T47D (cell line): Measurements from ENCODE around the gene CNTNAP1.

Source experiments
- DNase-seq, 2 experiments: peaks; one replicate each; pipeline versions ENCODE4 v3.0.0 to v3.0.0-alpha.2; 2011 to 2012; ENCODE audit warnings: low read depth in 1 of 2, low spot score in 1 of 2
- JUND ChIP-seq: IDR thresholded peaks from 2 replicates; pipeline ENCODE4 v1.6.1; 2012; ENCODE audit warnings: low read depth
- in situ Hi-C: cut with HindIII; loops from 2 replicates; pipeline ENCODE4 v1.10.0; 2016; ENCODE audit warnings: low sequenced_read_pairs, low pct_unique_long_range_greater_than_20kb

The CNTNAP1 gene

GRCh38 chr17:42675348-42675964, 6.9 kb upstream of the CNTNAP1 start:
- DNase-seq, result peak in 1 of 2 experiments; percentile 60
- in situ Hi-C loops, result no loop called here
- TF ChIP-seq JUND, result no peak

DNA sequence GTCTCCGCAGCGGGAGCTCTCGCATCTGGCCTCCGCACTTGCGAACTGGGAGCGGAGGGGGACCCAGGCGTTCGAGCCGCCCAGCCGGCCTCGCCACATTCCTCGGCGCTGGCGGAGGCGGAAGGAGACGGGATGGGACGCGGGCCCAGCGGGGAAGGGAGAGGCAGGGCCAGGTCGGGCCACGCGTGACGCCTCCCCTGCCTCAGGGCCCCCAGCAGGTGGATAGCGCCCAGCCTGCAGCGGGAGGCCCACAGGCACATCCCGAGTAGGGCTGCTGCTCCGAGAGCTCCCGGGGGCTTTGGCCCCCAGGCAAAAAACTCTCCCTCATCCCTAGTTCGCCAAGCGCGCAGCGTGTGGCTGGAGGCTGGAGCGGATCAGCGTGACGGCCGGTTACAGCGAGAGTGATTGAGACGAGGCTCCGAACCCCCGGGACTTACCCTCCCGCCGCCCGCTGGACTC, 6.3 kb upstream of the CNTNAP1 start:
- in situ Hi-C loops, result no loop called here
- peak; percentile 94 to 96 for DNase-seq
- no peak for TF ChIP-seq JUND

- in situ Hi-C loops, result no loop called here
Observed at GRCh38 chr17:42676424-42677011, 5.8 kb upstream of the CNTNAP1 start, which contains the start of gene PLEKHH3. TSS of gene PLEKHH3 (minus strand) at chr17:42676994. CDS start at chr17:42676563, 431 bp downstream.

GRCh38 chr17:42677012-42677857, 5.1 kb upstream of the CNTNAP1 start:
- TF ChIP-seq JUND, result no peak
- peak; percentile 100 for DNase-seq
- in situ Hi-C loops, result no loop called here

More at GRCh38 chr17:42676424-42677011, 5.8 kb upstream of the CNTNAP1 start, which contains the start of gene PLEKHH3:
- no peak for DNase-seq
- TF ChIP-seq JUND, result no peak

DNA sequence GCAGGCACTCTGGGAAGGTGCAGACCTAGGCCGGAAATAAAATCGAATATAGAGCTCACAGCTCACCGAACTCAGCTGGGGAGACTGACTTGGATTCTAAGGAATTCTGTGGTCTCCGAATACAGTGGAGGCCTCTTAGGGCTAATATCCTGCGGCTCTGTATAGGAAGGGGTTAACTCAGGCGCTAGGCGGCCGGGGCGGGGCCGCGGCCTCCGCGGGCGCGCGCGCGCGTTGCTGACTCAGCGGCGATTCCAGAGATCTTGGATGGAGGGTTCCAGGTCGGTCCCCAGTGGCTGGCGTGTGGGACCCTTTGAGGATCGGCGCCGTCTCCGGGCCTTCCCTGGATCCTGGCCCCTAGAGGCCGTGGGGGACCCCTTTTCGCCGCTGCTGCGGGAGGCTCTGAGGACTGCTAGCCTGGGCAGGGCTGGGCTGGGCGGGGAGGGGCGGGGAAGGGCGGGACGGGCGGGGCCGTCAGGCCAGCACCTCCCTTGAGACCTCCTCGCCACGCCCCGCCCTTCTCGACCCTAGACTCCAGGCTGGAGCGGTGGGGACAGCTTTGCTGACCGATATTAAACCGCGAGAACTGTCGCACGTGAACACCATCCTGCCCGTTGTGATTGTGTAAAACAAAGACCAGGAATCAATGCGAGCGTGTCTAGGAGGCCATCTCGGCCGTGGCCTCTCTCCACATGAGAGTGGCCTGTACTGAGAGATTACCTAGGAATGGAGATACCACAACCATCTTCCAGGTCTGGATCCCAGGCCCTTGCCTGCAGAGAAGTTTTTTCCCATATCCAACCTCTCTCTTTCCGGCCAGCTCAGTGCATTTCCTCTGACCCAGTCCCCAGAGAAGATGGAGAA, 4.2 kb upstream of the CNTNAP1 start:
- in situ Hi-C loops, result no loop called here
- DNase-seq, result peak; percentile 94 to 98
- no peak for TF ChIP-seq JUND

GRCh38 chr17:42678951-42679491, 3.3 kb upstream of the CNTNAP1 start:
- in situ Hi-C loops, result no loop called here
- TF ChIP-seq JUND, result no peak
- peak; percentile 50 to 66 for DNase-seq

DNA sequence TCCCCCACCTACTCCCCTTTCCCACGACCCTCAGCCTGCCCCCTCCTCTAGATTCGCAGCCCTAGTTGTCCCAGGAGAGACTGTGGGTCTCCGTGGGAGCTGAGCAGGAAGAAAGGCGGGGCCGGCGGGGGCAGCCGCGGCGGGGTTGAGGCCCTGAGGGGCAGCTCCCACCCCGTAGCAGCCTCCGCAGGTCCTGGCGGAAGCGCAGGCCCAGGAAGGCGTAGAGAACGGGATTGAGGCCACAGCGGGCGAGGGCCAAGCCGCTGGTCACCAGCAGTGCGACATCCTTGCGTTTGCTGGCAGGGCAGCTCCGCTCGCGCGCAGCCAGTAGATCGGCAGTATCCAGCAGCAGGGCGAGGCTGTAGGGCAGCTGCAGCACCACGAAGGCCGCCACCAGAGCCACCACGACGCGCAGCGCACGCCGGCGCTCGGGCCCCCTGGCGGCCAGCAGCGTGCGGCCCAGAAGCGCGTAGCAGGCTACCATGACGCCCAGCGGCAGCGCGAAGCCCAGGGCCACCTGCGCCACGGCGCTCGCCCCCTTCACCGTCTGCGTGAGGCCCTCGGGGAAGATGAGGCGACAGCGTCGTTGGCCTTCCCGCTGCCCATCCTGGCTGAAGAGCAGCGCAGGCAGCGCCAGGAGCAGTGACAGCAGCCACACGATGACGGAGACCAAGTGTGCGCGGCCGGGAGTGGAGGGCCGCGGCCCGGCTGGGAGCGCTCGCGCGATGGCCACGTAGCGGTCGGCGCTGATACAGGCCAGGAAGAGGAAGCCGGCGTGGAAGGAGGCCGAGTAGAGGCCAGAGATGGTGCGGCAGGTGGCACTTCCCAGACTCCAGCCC, 2.6 kb upstream of the CNTNAP1 start:
- in situ Hi-C loops, result no loop called here

DNA sequence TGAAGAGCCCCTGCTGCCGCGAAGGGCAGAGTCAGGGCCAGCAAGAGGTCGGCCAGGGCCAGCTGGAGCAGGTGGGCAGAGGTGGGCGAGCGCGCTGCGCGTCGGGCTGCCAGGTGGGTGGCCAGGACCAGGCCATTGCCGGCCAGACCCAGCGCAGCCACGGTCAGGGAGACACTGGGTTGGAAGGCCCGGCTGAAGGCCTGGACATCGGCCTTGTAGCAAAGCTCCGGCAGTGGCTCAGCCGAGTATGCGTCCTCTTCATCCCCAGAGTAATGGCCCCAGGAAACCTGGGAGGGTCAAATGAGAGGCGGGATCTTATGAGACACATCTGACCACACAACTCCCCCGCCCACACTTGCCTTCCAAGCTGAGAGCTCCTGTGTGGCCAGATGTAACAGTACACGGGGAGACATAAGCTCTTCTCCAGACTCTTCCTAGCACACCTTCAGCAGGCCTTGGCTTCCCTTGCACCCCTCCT, 2.0 kb upstream of the CNTNAP1 start:
- DNase-seq, result no peak
- no peak for TF ChIP-seq JUND
- in situ Hi-C loops, result no loop called here

More for the DNA sequence above, 2.6 kb upstream of the CNTNAP1 start:
- DNase-seq, result peak; percentile 90 to 97
- no peak for TF ChIP-seq JUND

GRCh38 chr17:42682722-42683403, 532 bp downstream of the CNTNAP1 start:
- TF ChIP-seq JUND, result no peak
- in situ Hi-C loops, result no loop called here
- peak in 1 of 2 experiments; percentile 77 for DNase-seq

DNA sequence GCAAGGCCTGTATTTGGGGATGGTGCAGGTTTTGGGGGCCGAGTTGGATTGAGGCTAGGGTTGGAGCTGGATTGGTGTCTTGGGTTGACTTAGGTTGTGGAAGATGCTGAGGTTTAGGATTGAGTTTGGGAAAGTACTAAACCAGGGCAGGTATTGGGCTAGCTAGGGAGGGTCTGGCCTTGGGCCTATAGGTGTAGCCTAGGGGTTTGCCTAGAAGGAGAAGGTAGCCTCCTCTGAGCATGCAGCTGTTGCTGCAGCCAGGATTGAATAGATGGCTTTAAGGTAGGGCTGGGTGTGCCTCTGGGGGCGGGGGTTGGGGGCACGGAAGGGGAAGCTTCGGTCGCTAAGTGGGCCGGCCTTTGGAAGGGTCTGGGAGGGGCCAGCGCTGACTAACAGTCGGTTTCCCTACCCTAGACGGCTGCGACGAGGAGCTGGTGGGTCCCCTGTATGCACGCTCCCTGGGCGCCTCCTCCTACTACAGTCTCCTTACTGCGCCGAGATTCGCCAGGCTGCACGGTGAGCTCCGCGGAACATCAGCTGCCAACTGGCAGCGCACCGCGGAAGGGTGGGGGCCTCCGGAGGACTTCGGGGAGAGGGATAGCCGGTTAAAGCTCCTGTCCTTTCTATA, 1.2 kb downstream of the CNTNAP1 start:
- no peak for TF ChIP-seq JUND
- in situ Hi-C loops, result no loop called here
- no peak for DNase-seq
